ENCODE measurements around the gene KIZ. TPM values are rescaled to one million over a fixed set of nuclear protein-coding genes. Genes with fewer than 3 reads are reported as not detected.

The KIZ gene
- total and polyA plus RNA-seq, 12 donors = 8.3 to 38.2 (median 26.5) TPM

- peaks cover 0 to 7% (median 5%) of the 10 kb centered on the region in 9 donors for H3K4me1 ChIP-seq
- H3K4me3 ChIP-seq = no peak overlapping the region
- intact Hi-C loops (cut with DNase I) = loop anchor here in 9 of 10 donors (5.0 to 10.0 kb wide), 6 partner anchors 136 to 404 kb away; no protein-coding TSS in a partner anchor
- peaks cover 0 to 33% (median 0%) of the 10 kb centered on the region in 9 donors for H3K36me3 ChIP-seq
- no peak overlapping the region for H3K27ac ChIP-seq
- DNase-seq = no peak
- no peaks in the 10 kb centered on the region for H3K9me3 ChIP-seq
- TF ChIP-seq CTCF (IDR thresholded peaks at IDR 0.05) = no peak
- WGBS, 2 donors = 82 to 83% methylated on average over 6 of the region's 6 CpGs
- ATAC-seq = no peak
- no peaks in the 10 kb centered on the region for H3K27me3 ChIP-seq
Measured at GRCh38 chr20:21238818-21239536, 113.1 kb downstream of the KIZ start.

GRCh38 chr20:21240394-21240793 lies 114.5 kb downstream of the KIZ start:
- no peaks in the 10 kb centered on the region for H3K27me3 ChIP-seq
- TF ChIP-seq CTCF (IDR thresholded peaks at IDR 0.05) = no peak
- H3K4me3 ChIP-seq = no peak overlapping the region
- DNase-seq = no peak
- intact Hi-C loops (cut with DNase I) = loop anchor here in 1 of 10 donors (10.0 kb wide), 1 partner anchor 104 kb away; no protein-coding TSS in a partner anchor
- H3K9me3 ChIP-seq = no peaks in the 10 kb centered on the region
- H3K36me3 ChIP-seq = peaks cover 0 to 38% (median 0%) of the 10 kb centered on the region in 9 donors
- H3K27ac ChIP-seq = no peak overlapping the region
- no peak for ATAC-seq
- 92 to 96% methylated on average over 9 of the region's 9 CpGs for WGBS, 2 donors
- peaks cover 0 to 7% (median 5%) of the 10 kb centered on the region in 9 donors for H3K4me1 ChIP-seq

GRCh38 chr20:21241406-21241805 lies 115.5 kb downstream of the KIZ start:
- no peak overlapping the region for H3K4me3 ChIP-seq
- intact Hi-C loops (cut with DNase I) = loop anchor here in 1 of 10 donors (10.0 kb wide), 1 partner anchor 103 kb away; no protein-coding TSS in a partner anchor
- H3K27me3 ChIP-seq = no peaks in the 10 kb centered on the region
- H3K36me3 ChIP-seq = peaks cover 0 to 45% (median 0%) of the 10 kb centered on the region in 9 donors
- H3K4me1 ChIP-seq = no peaks in the 10 kb centered on the region
- H3K27ac ChIP-seq = no peak overlapping the region
- ATAC-seq (no peak), DNase-seq (no peak)
- H3K9me3 ChIP-seq = no peaks in the 10 kb centered on the region
- no peak for TF ChIP-seq CTCF (IDR thresholded peaks at IDR 0.05)
- WGBS, 2 donors = 77 to 88% methylated on average over 7 of the region's 7 CpGs

GRCh38 chr20:21243811-21244210 lies 117.9 kb downstream of the KIZ start:
- Histone ChIP-seq H3K36me3 (peaks cover 0 to 42% (median 0%) of the 10 kb centered on the region in 9 donors), H3K9me3 (peaks cover 0 to 6% (median 0%) of the 10 kb centered on the region in 11 donors), H3K4me1 (no peaks in the 10 kb centered on the region), H3K27me3 (no peaks in the 10 kb centered on the region), H3K4me3 (no peak overlapping the region), H3K27ac (no peak overlapping the region)
- 91 to 93% methylated on average over 12 of the region's 12 CpGs for WGBS, 2 donors
- no peak for ATAC-seq
- intact Hi-C loops (cut with DNase I) = loop anchor here in 1 of 10 donors (10.0 kb wide), 1 partner anchor 101 kb away; no protein-coding TSS in a partner anchor
- DNase-seq = no peak
- TF ChIP-seq CTCF (IDR thresholded peaks at IDR 0.05) = no peak
